K562 (cell line): ENCODE results near the gene ST6GALNAC5. TPM values are rescaled to one million over a fixed set of nuclear protein-coding genes. Genes with fewer than 3 reads are reported as not detected.

Experiments
- ATAC-seq: fragments of 200-7000 bp; cut with Tn5 transposase; 3 replicates; pipeline ENCODE4 v1.9.1; 2020; ENCODE audit warnings: moderate library complexity
- BruUV-seq: library from RNA; stranded (reverse); fragments of 400-500 nt; replicated peaks from 2 replicates; lab custom pipeline; 2021; lab: Mats Ljungman, UMichigan
- CTCF ChIA-PET: fragments of 300-600 bp; formaldehyde crosslinking; extraction: SDS; loops from one replicate; lab custom pipeline; 2021; ENCODE audit warnings: low intra/inter-chr PET ratio; lab: Yijun Ruan, JAX
- POLR2A ChIA-PET: fragments of 300-600, 350-650 bp; sonication (Branson Sonifier 250); formaldehyde crosslinking; extraction: SDS; loops from one replicate; lab custom pipeline; 2021; ENCODE audit warnings: antibody characterized with exemption, inconsistent platforms; lab: Yijun Ruan, JAX
- DNase-seq, 4 experiments: peaks; one replicate each; pipeline versions ENCODE4 v3.0.0 to v3.0.0-alpha.2; 2011 to 2018; ENCODE audit warnings: low spot score in 3 of 4, mixed read lengths in 3 of 4; ENCODE audit errors: extremely low read depth in 1 of 4
- FAIRE-seq: peaks from 2 replicates; lab custom pipeline; 2011; peaks lifted over from hg19 to GRCh38; lab: Jason Lieb, UNC
- H2AFZ ChIP-seq: 2 replicates; pipeline ENCODE4 v1.6.0; 2011; ENCODE audit warnings: low read depth, low read length, control low read depth, inconsistent platforms
- H3K27ac ChIP-seq: fragments of 200-600 bp; 3 replicates; pipeline ENCODE4 v1.8.0; 2011; ENCODE audit warnings: low read depth, mild to moderate bottlenecking, control low read depth, inconsistent platforms, low read length, moderate library complexity, mixed read lengths; ENCODE audit errors: extremely low read depth
- H3K27me3 ChIP-seq, 2 experiments: fragments of 300-600 bp in 1 of 2; 2 replicates in 1 of 2; 3 replicates in 1 of 2; pipeline versions ENCODE4 v1.6.0 to v1.8.0; 2011; ENCODE audit warnings: inconsistent platforms in 2 of 2, low read length in 2 of 2, mild to moderate bottlenecking in 1 of 2, mixed read lengths in 1 of 2, moderate library complexity in 1 of 2; ENCODE audit not compliant: control insufficient read depth in 2 of 2, insufficient read depth in 2 of 2
- H3K36me3 ChIP-seq: fragments of 300-600 bp; 3 replicates; pipeline ENCODE4 v1.8.0; 2011; ENCODE audit warnings: mild to moderate bottlenecking, low read length, inconsistent platforms; ENCODE audit not compliant: control insufficient read depth, insufficient read depth
- H3K4me1 ChIP-seq, 2 experiments: fragments of 200-600 bp in 1 of 2; replicated peaks in 1 of 2; 2 replicates in 1 of 2; 3 replicates in 1 of 2; pipeline versions ENCODE4 v1.5.1 to v1.8.0; 2011; ENCODE audit warnings: inconsistent platforms in 2 of 2, low read length in 2 of 2, mild to moderate bottlenecking in 1 of 2, mixed read lengths in 1 of 2, moderate library complexity in 1 of 2; ENCODE audit not compliant: control insufficient read depth in 2 of 2, insufficient read depth in 2 of 2
- H3K4me2 ChIP-seq: 2 replicates; pipeline ENCODE4 v1.6.1; 2011; ENCODE audit warnings: low read length, control low read depth, inconsistent platforms, mixed read lengths; ENCODE audit not compliant: insufficient read depth
- H3K4me3 ChIP-seq: fragments of 200-600 bp; sonication (generic), shearing (Covaris generic); 2 replicates; pipeline ENCODE4 v1.5.1; 2016; ENCODE audit warnings: control low read depth, inconsistent platforms
- H3K79me2 ChIP-seq: fragments of 200-600 bp; 3 replicates; pipeline ENCODE4 v1.8.0; 2011; ENCODE audit warnings: low read length, inconsistent platforms; ENCODE audit not compliant: control insufficient read depth, insufficient read depth
- H3K9ac ChIP-seq, 2 experiments: 2 replicates each; pipeline versions ENCODE4 v1.6.0 to v1.6.1; 2011; ENCODE audit warnings: low read depth in 2 of 2, low read length in 2 of 2, control low read depth in 1 of 2, inconsistent platforms in 1 of 2, mild to moderate bottlenecking in 1 of 2, mixed read lengths in 1 of 2; ENCODE audit not compliant: insufficient read depth in 1 of 2
- H3K9me1 ChIP-seq: one replicate; pipeline ENCODE4 v1.6.0; 2011; ENCODE audit warnings: inconsistent platforms, mild to moderate bottlenecking, low read length, moderate library complexity; ENCODE audit not compliant: control insufficient read depth, insufficient read depth
- H3K9me3 ChIP-seq: replicated peaks from 2 replicates; pipeline ENCODE4 v1.5.1; 2011; ENCODE audit warnings: low read depth, low read length, inconsistent platforms; ENCODE audit not compliant: control insufficient read depth, insufficient read depth
- H4K20me1 ChIP-seq: replicated peaks from 2 replicates; pipeline ENCODE4 v1.6.1; 2011; ENCODE audit warnings: low read length, inconsistent platforms, mixed read lengths; ENCODE audit not compliant: control insufficient read depth, insufficient read depth
- CLOCK ChIP-seq: fragments of 250-450 bp; sonication (Bioruptor Pico); IDR thresholded peaks from 2 replicates; pipeline ENCODE4 v1.4.0; 2020; ENCODE audit warnings: mild to moderate bottlenecking, moderate library complexity, borderline replicate concordance
- DNMT1 ChIP-seq: fragments of 450-650 bp; IDR thresholded peaks from 2 replicates; pipeline ENCODE4 v1.6.1; 2016; ENCODE audit warnings: antibody characterized with exemption, mild to moderate bottlenecking
- EWSR1 ChIP-seq: fragments of 450-650 bp; IDR thresholded peaks from 2 replicates; pipeline ENCODE4 v1.6.1; 2018; ENCODE audit warnings: borderline replicate concordance, mild to moderate bottlenecking, low read depth, moderate library complexity; ENCODE audit not compliant: partially characterized antibody
- FOXP4 ChIP-seq: sonication (generic); formaldehyde crosslinking; IDR thresholded peaks from 2 replicates; pipeline ENCODE4 v1.8.0; 2022; ENCODE audit warnings: mild to moderate bottlenecking, missing genetic modification reagents, borderline replicate concordance
- GABPB1 ChIP-seq: sonication (generic); formaldehyde crosslinking; IDR thresholded peaks from 2 replicates; pipeline ENCODE4 v1.8.0; 2022; ENCODE audit warnings: mild to moderate bottlenecking, missing genetic modification reagents
- NFIC ChIP-seq: fragments of 450-650 bp; IDR thresholded peaks from 2 replicates; pipeline ENCODE4 v1.6.1; 2017; ENCODE audit warnings: mild to moderate bottlenecking, inconsistent platforms
- PTRF ChIP-seq: fragments of 450-650 bp; IDR thresholded peaks from 2 replicates; pipeline ENCODE4 v1.6.1; 2016; ENCODE audit warnings: mild to moderate bottlenecking, missing genetic modification characterization, missing compliant biosample characterization
- SMAD2 ChIP-seq: fragments of 150-350 bp; IDR thresholded peaks from 2 replicates; pipeline ENCODE4 v1.6.1; 2014; ENCODE audit warnings: low read depth, mild to moderate bottlenecking, low read length
- SNIP1 ChIP-seq: fragments of 450-650 bp; IDR thresholded peaks from 2 replicates; pipeline ENCODE4 v1.7.1; 2017; ENCODE audit warnings: low read depth, mild to moderate bottlenecking
- STAT5B ChIP-seq: fragments of 250-450 bp; sonication (Bioruptor Pico); IDR thresholded peaks from 2 replicates; pipeline ENCODE4 v1.8.0; 2021; ENCODE audit warnings: mild to moderate bottlenecking, inconsistent platforms
- ZBTB8A ChIP-seq: fragments of 450-650 bp; IDR thresholded peaks from 2 replicates; pipeline ENCODE4 v1.6.1; 2018; ENCODE audit warnings: mild to moderate bottlenecking, moderate library complexity; ENCODE audit not compliant: partially characterized antibody
- ZNF347 ChIP-seq: fragments of 450-650 bp; formaldehyde crosslinking; IDR thresholded peaks from 2 replicates; pipeline ENCODE4 v1.4.0; 2020; ENCODE audit warnings: low read depth, mild to moderate bottlenecking, moderate library complexity
- ZNF780A ChIP-seq: fragments of 250-450 bp; sonication (Bioruptor Pico); IDR thresholded peaks from 2 replicates; pipeline ENCODE4 v1.5.0; 2021; ENCODE audit warnings: mild to moderate bottlenecking
- WGBS: fragments of 100-300 bp; shearing (Covaris generic); methylation state at CpG from one replicate; pipeline ENCODE4 v1.1.6; 2016; ENCODE audit warnings: low coverage, mixed read lengths; ENCODE audit not compliant: insufficient coverage; ENCODE audit errors: missing lambda C conversion rate; 5-methylcytosine and 5-hydroxymethylcytosine counted together
- in situ Hi-C: fragments of 300-500 bp; cut with MboI; formaldehyde crosslinking; loops from 4 replicates; pipeline ENCODE4 v1.15.0; 2018; ENCODE audit warnings: inconsistent platforms, mixed read lengths
- intact Hi-C: fragments of 100-400 bp; cut with micrococcal nuclease; formaldehyde crosslinking; loops from 2 replicates; pipeline ENCODE4 v1.14.2; 2022
- polyA plus RNA-seq, 8 experiments: library from polyadenylated mRNA; depleted of rRNA in 4 of 8; stranded (reverse) in 5 of 8; unstranded in 3 of 8; fragments of >200 nt; fragmentation: Nextera tagmentation in 2 of 8; fragmentation: Illumina TruSeq in 1 of 8; extraction: Ambion mirVana in 2 of 8; extraction: Trizol in 1 of 8; gene quantifications; 2 replicates each; pipeline versions ENCODE4 v1.2.1 to v1.2.3, GENCODE V29; 2011 to 2014; ENCODE audit warnings: inconsistent platforms in 1 of 8, missing spikeins in 1 of 8
- total RNA-seq, 7 experiments: library from RNA; depleted of rRNA in 6 of 7; stranded (reverse); fragments of >200 nt in 6 of 7; fragmentation: Illumina TruSeq in 2 of 7; extraction: Trizol in 2 of 7; gene quantifications; 2 replicates each; pipeline versions ENCODE4 v1.2.1 to v1.2.3, GENCODE V29; 2011 to 2021; ENCODE audit warnings: low replicate concordance in 1 of 7
- TF ChIP-seq, protein P1 (sequence below): fragments of 450-650 bp; formaldehyde crosslinking; IDR thresholded peaks from 2 replicates; pipeline ENCODE4 v1.4.0; 2022; ENCODE audit warnings: mild to moderate bottlenecking, moderate library complexity
- TF ChIP-seq, protein P2 (sequence below): IDR thresholded peaks from 2 replicates; pipeline ENCODE4 v1.6.1; 2012; ENCODE audit warnings: low read depth, low read length, improper control_type of control experiment, borderline replicate concordance

ST6GALNAC5 gene
- total and polyA plus RNA-seq, 9 of the 15 experiments (the other 6 are each of a cell fraction or from before 2014, with no cell fraction given), result 0.04 to 0.14 TPM; not detected in 7

DNA sequence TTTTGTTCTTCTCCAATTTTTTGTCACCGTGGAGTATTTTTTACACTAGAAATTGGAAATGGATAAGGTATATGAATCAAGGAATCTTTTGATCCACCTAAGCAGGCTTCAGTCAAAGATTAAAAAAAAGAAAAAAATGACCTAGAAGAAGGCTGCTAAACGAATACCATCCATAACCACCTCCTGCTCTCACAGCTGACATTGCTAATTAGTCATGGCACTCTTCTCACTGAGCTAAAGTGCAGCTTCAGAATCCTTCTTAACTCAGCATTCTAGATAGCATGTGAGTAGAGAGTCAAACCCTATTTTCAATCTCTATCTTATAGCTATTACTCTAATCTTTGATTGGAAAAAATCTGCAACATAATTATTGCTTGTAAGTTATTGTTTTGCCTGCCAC, 40.2 kb upstream of the ST6GALNAC5 start (continued):
- TF ChIP-seq ZBTB8A, result no peak
- no peak for TF ChIP-seq ZNF780A (CRISPR knock-in tag)
- TF ChIP-seq, protein P1, sequence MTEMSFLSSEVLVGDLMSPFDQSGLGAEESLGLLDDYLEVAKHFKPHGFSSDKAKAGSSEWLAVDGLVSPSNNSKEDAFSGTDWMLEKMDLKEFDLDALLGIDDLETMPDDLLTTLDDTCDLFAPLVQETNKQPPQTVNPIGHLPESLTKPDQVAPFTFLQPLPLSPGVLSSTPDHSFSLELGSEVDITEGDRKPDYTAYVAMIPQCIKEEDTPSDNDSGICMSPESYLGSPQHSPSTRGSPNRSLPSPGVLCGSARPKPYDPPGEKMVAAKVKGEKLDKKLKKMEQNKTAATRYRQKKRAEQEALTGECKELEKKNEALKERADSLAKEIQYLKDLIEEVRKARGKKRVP (CRISPR knock-in tag), result no peak
- TF ChIP-seq GABPB1 (CRISPR knock-in tag), result no peak
- TF ChIP-seq STAT5B, result no peak
- no peak for TF ChIP-seq NFIC
- TF ChIP-seq FOXP4, result no peak
- no peak for TF ChIP-seq SNIP1

DNA sequence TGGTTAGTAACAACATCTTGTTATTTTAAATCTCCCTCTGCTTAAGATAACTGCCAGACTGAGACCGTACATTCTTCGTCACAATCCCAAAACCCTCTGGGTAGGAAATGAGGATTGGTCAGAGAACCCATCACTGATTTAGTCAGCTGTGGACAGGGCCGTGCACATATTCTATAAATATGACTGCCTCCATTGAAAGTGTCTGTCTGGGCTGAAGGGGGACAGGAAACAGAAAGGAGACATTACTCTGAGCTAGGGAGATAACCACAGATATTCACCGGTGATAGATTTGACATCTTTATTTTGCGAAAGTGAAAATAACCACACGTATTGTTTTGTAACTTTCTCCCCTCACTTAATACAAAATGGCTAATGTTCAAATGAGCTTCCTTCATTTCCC, 36.9 kb upstream of the ST6GALNAC5 start:
- no peak for FAIRE-seq
- POLR2A ChIA-PET, result no interaction called here
- TF ChIP-seq PTRF (tag) (no peak), CLOCK (no peak), DNMT1 (no peak), ZNF347 (CRISPR knock-in tag) (no peak), SMAD2 (no peak), EWSR1 (no peak)
- TF ChIP-seq, protein P2, sequence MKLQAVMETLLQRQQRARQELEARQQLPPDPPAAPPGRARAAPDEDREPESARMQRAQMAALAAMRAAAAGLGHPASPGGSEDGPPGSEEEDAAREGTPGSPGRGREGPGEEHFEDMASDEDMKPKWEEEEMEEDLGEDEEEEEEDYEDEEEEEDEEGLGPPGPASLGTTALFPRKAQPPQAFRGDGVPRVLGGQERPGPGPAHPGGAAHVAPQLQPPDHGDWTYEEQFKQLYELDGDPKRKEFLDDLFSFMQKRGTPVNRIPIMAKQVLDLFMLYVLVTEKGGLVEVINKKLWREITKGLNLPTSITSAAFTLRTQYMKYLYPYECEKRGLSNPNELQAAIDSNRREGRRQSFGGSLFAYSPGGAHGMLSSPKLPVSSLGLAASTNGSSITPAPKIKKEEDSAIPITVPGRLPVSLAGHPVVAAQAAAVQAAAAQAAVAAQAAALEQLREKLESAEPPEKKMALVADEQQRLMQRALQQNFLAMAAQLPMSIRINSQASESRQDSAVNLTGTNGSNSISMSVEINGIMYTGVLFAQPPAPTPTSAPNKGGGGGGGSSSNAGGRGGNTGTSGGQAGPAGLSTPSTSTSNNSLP, result no peak

More for the DNA sequence above, 36.9 kb upstream of the ST6GALNAC5 start:
- no peaks in the 10 kb centered on the region for H3K4me1 ChIP-seq
- H3K9ac ChIP-seq, result no peak overlapping the region
- H3K4me3 ChIP-seq, result no peak overlapping the region
- no peak overlapping the region for H3K4me2 ChIP-seq
- DNase-seq (no peak), ATAC-seq (no peak)
- H3K9me1 ChIP-seq, result no peaks in the 10 kb centered on the region
- intact Hi-C loops (no loop called here), in situ Hi-C loops (no loop called here)
- no peaks in the 10 kb centered on the region for H4K20me1 ChIP-seq
- H3K27ac ChIP-seq, result no peak overlapping the region
- H2AFZ ChIP-seq, result no peak overlapping the region
- WGBS, result 3% methylated on average over 6 of the region's 6 CpGs
- BruUV-seq, result no TSS peak
- no peaks in the 10 kb centered on the region for H3K36me3 ChIP-seq
- no peaks in the 10 kb centered on the region for H3K27me3 ChIP-seq
- CTCF ChIA-PET, result no interaction called here
- H3K9me3 ChIP-seq, result no peaks in the 10 kb centered on the region
- H3K79me2 ChIP-seq, result no peaks in the 10 kb centered on the region
